ENCODE results near the gene ZNF22.

ZNF22 gene

DNA sequence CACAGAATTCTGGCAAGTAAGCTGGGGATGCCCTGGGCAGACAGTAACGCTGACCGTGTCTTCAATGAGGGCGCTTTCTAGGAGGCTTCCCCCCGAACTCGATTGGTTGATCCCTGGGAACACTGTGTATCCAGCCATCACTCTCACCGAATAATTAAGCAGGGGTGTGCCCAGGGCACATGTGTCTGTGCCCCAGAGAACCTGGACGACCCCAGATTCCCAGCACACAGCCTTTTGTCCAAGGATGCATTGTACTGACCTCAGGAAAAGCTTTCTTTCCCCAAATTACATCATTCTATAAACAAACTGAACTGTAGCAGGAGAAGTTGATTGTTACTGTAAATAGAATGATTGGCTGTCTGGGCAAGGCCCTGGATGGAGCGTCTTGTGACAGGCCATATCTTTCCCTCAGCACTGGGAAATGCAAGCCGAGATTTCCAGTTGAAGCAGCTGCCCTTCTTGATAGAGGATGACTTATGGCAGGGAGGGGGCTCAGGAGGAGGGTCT, 15.5 kb upstream of the ZNF22 start:
- peaks cover 0 to 100% (median 52%) of the 10 kb centered on the region in 11 experiments; a peak in 18 of 22 replicates for H3K36me3 ChIP-seq
- H3K27me3 ChIP-seq, result no peaks in the 10 kb centered on the region
- no peak overlapping the region for H3K9ac ChIP-seq
- no peaks in the 10 kb centered on the region for H3K9me3 ChIP-seq (replicated peaks in 1 of 11)
- H3K4me3 ChIP-seq, result no peak overlapping the region
- peaks cover 0 to 100% (median 9%) of the 10 kb centered on the region in 11 experiments; a peak in 10 of 22 replicates for H4K20me1 ChIP-seq
- H3K27ac ChIP-seq, result no peak overlapping the region
- H3K4me1 ChIP-seq, result peaks cover 42 to 69% (median 52%) of the 10 kb centered on the region in 10 experiments
- TF ChIP-seq Cebpa-rat (IDR thresholded peaks at IDR 0.05), result no peak
- no peak overlapping the region for H3K4me2 ChIP-seq

DNA sequence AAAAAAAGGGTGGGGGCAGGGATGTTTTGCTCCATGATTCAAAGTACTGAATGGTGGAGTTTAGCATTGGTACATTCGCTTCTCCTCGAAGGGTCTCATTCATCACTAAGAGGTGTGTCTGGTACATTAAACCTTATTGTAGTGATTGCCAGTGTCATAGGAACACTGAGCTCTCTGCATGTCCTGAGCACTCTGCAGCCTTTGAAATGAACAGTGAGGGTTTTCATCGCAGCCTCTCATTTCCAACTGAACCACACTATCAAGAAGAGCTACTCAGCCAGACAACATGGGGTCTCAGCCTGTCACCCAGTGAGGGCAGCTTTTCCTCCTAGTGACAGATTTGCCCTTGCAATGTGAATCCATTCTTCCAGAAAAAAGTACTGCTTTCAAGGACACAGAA, 14.5 kb upstream of the ZNF22 start:
- peaks cover 0 to 100% (median 9%) of the 10 kb centered on the region in 11 experiments; a peak in 10 of 22 replicates for H4K20me1 ChIP-seq
- no peak overlapping the region for H3K9ac ChIP-seq
- 0 out of 22 replicates have a peak overlapping the region, but pooled peaks of 1 of the 11 experiments have one; percentile 16 for H3K4me2 ChIP-seq
- no peaks in the 10 kb centered on the region for H3K27me3 ChIP-seq
- H3K9me3 ChIP-seq (replicated peaks in 1 of 11), result no peaks in the 10 kb centered on the region
- H3K27ac ChIP-seq, result no peak overlapping the region
- peaks cover 38 to 69% (median 52%) of the 10 kb centered on the region in 10 experiments for H3K4me1 ChIP-seq
- TF ChIP-seq Cebpa-rat (IDR thresholded peaks at IDR 0.05), result no peak
- no peak overlapping the region for H3K4me3 ChIP-seq
- peaks cover 0 to 100% (median 59%) of the 10 kb centered on the region in 11 experiments; a peak in 18 of 22 replicates for H3K36me3 ChIP-seq

DNA sequence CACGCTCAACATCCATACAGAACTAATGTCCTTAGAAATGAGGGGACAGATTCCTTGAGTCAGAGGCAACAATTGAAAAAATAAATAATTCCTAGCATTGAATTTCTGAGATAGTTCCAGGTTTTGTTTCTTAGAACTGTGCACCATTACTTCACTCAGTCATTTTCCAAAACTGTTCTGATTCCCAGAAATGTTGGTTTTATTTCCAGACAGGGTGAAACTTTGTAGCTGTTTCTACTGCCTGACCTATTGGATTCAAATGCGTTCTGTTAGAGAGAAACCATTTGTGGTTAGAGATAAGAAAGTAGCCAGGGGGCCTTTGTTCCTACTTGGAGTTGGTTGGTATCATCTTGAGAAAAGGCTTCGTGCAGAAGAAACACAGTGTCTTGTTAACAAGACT, 14.1 kb upstream of the ZNF22 start:
- H3K4me2 ChIP-seq, result peak overlapping the region in 3 of 11 experiments; percentile 4 to 19 (median 16); a peak in 1 of 22 replicates
- H3K9me3 ChIP-seq (replicated peaks in 1 of 11), result no peaks in the 10 kb centered on the region
- H3K9ac ChIP-seq, result no peak overlapping the region
- no peak for TF ChIP-seq Cebpa-rat (IDR thresholded peaks at IDR 0.05)
- H3K36me3 ChIP-seq, result peaks cover 0 to 100% (median 64%) of the 10 kb centered on the region in 11 experiments; a peak in 18 of 22 replicates
- H3K27ac ChIP-seq, result no peak overlapping the region
- H3K4me1 ChIP-seq, result peaks cover 38 to 69% (median 52%) of the 10 kb centered on the region in 10 experiments
- no peaks in the 10 kb centered on the region for H3K27me3 ChIP-seq
- H3K4me3 ChIP-seq, result no peak overlapping the region
- peaks cover 0 to 100% (median 6%) of the 10 kb centered on the region in 11 experiments; a peak in 10 of 22 replicates for H4K20me1 ChIP-seq

DNA sequence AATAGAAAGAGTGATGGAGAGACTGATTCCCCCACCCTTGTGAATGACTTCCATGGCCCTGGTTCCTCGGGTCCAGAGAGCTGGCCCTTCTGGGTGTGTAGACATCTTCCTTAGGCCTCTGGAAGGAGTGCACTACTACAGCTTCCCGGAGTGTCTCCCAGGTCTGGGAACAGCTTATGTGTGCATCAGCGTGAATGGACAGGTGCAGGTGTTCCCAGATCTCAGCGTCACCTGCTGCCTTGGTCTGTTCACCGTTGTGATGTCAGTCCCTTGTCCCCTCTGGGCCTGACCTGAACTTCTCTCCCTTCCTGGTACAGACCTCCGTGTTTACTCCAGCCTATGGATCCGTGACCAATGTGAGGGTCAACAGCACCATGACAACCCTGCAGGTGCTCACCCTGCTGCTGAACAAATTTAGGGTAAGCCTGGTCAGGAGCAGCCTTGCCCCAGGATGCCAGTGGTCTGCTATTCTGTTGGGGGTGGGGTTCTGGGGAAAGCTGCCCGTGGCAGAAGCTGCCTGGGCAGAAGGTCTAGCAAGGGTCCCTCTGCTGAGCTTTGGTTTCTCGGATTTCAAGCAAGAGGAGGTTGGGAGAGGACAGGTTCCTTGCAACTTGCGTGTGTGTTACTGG, 11.7 kb upstream of the ZNF22 start:
- Histone ChIP-seq H3K27ac (no peak overlapping the region), H3K9me3 (replicated peaks in 1 of 11) (no peaks in the 10 kb centered on the region), H3K27me3 (no peaks in the 10 kb centered on the region), H3K4me3 (no peak overlapping the region), H3K36me3 (peaks cover 0 to 100% (median 80%) of the 10 kb centered on the region in 11 experiments; a peak in 18 of 22 replicates), H3K4me2 (peak overlapping the region in 8 of 11 experiments; percentile 15 to 95 (median 46); a peak in 12 of 22 replicates), H3K4me1 (peaks cover 48 to 69% (median 57%) of the 10 kb centered on the region in 10 experiments), H3K9ac (0 out of 22 replicates have a peak overlapping the region, but pooled peaks of 1 of the 11 experiments have one; percentile 16), H4K20me1 (peaks cover 0 to 100% (median 0%) of the 10 kb centered on the region in 11 experiments; a peak in 9 of 22 replicates)
- TF ChIP-seq Cebpa-rat (IDR thresholded peaks at IDR 0.05), result no peak

DNA sequence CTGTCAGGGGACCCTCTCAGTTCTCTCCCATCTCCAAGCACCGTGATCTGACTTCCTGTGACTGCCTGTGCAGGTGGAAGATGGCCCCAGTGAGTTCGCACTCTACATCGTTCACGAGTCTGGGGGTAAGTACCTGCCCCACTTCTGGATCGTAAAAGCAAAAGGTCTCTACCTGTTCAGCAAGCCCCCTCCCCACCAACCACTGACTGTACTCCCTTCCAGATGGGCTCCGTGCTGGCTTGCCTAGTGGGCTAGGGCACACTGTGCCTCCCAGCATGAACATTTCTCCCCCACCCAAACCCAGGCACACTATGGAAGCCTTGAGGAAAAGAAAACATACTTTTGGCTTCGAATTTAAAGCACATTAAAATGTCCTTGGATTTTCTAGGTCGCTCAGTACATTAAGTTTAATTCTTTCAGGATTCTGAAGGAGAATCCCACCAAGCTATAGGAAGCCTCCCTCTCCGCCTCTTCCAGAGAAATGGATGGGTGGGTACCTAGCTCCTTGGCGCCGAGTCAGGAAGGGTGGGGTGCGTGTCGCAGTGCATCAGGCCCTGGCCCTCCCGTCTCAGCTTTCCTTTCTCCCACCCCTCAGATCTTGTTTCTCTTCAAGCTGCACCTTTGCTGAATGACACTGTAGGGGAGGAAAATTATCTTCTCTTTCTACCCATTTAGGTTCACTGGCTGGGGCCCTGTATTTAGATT, 11.0 kb upstream of the ZNF22 start:
- Histone ChIP-seq H3K9ac (peak overlapping the region in 1 of 11 experiments; percentile 16; a peak in 1 of 22 replicates), H3K4me3 (no peak overlapping the region), H3K4me1 (peaks cover 55 to 69% (median 62%) of the 10 kb centered on the region in 10 experiments), H3K9me3 (replicated peaks in 1 of 11) (no peaks in the 10 kb centered on the region), H3K4me2 (peak overlapping the region in 8 of 11 experiments; percentile 17 to 95 (median 46); a peak in 13 of 22 replicates), H3K27me3 (no peaks in the 10 kb centered on the region), H3K27ac (no peak overlapping the region; a peak in 1 of 22 replicates), H4K20me1 (peaks cover 0 to 100% (median 0%) of the 10 kb centered on the region in 11 experiments; a peak in 9 of 22 replicates), H3K36me3 (peaks cover 0 to 100% (median 73%) of the 10 kb centered on the region in 11 experiments; a peak in 18 of 22 replicates)
- no peak for TF ChIP-seq Cebpa-rat (IDR thresholded peaks at IDR 0.05)

DNA sequence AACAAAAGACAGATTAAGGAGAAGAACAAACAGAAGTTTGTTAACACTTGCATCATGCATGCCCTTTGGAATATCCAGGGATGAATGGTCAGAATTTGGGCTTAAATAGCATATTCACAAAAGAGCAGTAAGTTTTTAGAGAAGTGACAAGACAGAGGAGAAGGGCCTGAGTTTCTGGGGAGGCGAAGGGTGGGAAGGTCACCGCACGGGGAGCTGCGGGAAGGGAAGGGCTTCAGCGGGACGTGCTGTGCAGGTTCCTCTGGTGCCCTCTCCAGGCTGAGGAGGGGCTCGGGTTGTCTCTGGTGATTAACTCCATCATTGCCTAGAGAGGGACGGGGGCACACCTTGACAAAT, 10.4 kb upstream of the ZNF22 start:
- Histone ChIP-seq H3K9ac (no peak overlapping the region), H3K4me1 (peaks cover 61 to 75% (median 68%) of the 10 kb centered on the region in 10 experiments), H3K27me3 (no peaks in the 10 kb centered on the region), H3K9me3 (replicated peaks in 1 of 11) (no peaks in the 10 kb centered on the region), H3K4me2 (peak overlapping the region in 8 of 11 experiments; percentile 17 to 95 (median 62); a peak in 12 of 22 replicates), H3K4me3 (no peak overlapping the region), H3K36me3 (peaks cover 0 to 100% (median 68%) of the 10 kb centered on the region in 11 experiments; a peak in 16 of 22 replicates), H4K20me1 (peaks cover 0 to 100% (median 0%) of the 10 kb centered on the region in 11 experiments; a peak in 9 of 22 replicates), H3K27ac (no peak overlapping the region; a peak in 1 of 22 replicates)
- TF ChIP-seq Cebpa-rat (IDR thresholded peaks at IDR 0.05), result no peak

DNA sequence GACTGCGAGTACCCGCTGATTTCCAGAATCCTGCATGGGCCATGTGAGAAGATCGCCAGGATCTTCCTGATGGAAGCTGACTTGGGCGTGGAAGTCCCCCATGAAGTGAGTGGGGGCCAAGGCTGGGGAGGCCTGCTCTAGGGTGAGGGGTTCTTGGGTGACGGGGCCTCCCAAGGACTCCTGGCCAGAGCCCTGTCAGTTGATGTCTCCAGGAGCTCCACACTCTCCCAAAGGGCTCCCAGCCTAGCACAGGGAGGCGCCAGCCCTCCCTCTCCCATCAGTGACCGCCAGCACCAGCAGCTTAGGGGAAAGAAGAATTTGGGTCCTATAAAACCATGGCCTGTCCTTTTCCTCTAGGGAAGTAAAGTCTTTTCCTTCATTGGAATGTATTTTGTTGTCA, 9.8 kb upstream of the ZNF22 start:
- Histone ChIP-seq H3K4me1 (peaks cover 67 to 81% (median 74%) of the 10 kb centered on the region in 10 experiments), H3K4me3 (no peak overlapping the region), H3K4me2 (peak overlapping the region in 8 of 11 experiments; percentile 17 to 95 (median 62); a peak in 11 of 22 replicates), H3K36me3 (peaks cover 0 to 95% (median 61%) of the 10 kb centered on the region in 11 experiments; a peak in 13 of 22 replicates), H3K9ac (0 out of 22 replicates have a peak overlapping the region, but pooled peaks of 2 of the 11 experiments have one; percentile 21 to 30), H3K27ac (no peak overlapping the region), H3K9me3 (replicated peaks in 1 of 11) (no peaks in the 10 kb centered on the region), H4K20me1 (peaks cover 0 to 98% (median 0%) of the 10 kb centered on the region in 11 experiments; a peak in 9 of 22 replicates), H3K27me3 (no peaks in the 10 kb centered on the region)
- TF ChIP-seq Cebpa-rat (IDR thresholded peaks at IDR 0.05), result no peak

DNA sequence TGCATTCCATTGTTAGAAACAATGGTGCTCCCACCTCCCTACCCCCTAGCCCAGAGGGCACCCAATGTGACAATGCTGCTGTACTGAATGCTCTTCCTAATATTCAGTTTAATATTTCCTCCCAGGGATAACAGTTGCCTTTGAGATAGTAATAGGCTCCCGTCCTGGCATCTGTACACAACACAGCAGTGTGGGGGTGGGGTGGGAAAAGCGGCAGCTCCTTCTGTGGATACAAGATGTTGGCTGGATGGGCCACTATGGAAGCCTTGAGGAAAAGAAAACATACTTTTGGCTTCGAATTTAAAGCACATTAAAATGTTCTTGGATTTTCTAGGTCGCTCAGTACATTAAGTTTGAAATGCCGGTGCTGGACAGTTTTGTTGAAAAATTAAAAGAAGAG, 9.2 kb upstream of the ZNF22 start:
- Histone ChIP-seq H3K27ac (no peak overlapping the region), H3K4me3 (no peak overlapping the region), H3K4me2 (peak overlapping the region in 9 of 11 experiments; percentile 14 to 95 (median 86); a peak in 10 of 22 replicates), H3K9ac (0 out of 22 replicates have a peak overlapping the region, but pooled peaks of 1 of the 11 experiments have one; percentile 21), H3K9me3 (replicated peaks in 1 of 11) (no peaks in the 10 kb centered on the region), H3K4me1 (peaks cover 73 to 83% (median 80%) of the 10 kb centered on the region in 10 experiments), H3K36me3 (peaks cover 0 to 89% (median 55%) of the 10 kb centered on the region in 11 experiments; a peak in 12 of 22 replicates), H3K27me3 (no peaks in the 10 kb centered on the region), H4K20me1 (peaks cover 0 to 96% (median 0%) of the 10 kb centered on the region in 11 experiments; a peak in 9 of 22 replicates)
- no peak for TF ChIP-seq Cebpa-rat (IDR thresholded peaks at IDR 0.05)

All from BLaER1 treated with 17β-estradiol and CSF1 and Interleukin-3, amounts not matched to agents 10 nM and 100 nM (cell line).